Gastroesophageal sphincter (tissue), 3 donors: ENCODE measurements around the gene IGF2R.

Experiments
- POLR2AphosphoS5 ChIP-seq: sonication (generic); formaldehyde crosslinking; IDR thresholded peaks from one replicate; pipeline ENCODE4 v1.6.1; 2017; ENCODE audit warnings: antibody characterized with exemption
- TF ChIP-seq, protein P1 (sequence below), 4 experiments: fragments of 200-600 bp in 2 of 4; fragments of 450-650 bp in 2 of 4; sonication (generic) in 1 of 4; IDR thresholded peaks; one replicate each; pipeline ENCODE4 v1.5.1; 2017 to 2019; ENCODE audit warnings: antibody characterized with exemption in 4 of 4, mild to moderate bottlenecking in 2 of 4, moderate library complexity in 2 of 4

DNA sequence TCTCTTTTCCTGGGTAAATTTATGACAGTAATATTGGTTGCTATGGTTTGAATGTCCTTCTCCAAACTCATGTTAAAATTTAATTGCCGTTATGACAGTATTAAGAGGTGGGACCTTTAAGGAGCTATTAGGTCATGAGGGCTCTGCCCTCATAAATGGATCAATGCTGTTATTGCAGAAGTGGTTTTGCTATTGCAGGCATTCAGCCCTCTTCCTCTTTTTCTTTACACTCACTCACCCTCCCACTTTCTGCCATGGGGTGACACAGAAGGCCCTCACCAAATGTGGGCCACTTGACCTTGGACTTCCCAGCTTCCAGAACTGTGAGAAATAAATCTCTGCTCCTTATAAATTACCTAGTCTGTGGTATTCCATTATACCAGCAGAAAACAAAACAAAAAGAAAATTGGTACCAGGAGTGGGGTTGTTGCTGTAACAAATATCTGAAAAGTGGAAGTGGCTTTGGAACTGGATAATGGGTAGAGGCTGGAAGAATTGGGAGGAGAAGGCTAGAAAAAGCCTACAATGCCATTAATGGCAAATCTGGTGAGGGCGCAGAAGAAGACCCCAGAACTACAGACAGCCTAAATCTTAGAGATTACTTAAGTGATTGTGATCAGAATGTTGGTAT, 24.8 kb upstream of the IGF2R start:
- TF ChIP-seq, protein P1, sequence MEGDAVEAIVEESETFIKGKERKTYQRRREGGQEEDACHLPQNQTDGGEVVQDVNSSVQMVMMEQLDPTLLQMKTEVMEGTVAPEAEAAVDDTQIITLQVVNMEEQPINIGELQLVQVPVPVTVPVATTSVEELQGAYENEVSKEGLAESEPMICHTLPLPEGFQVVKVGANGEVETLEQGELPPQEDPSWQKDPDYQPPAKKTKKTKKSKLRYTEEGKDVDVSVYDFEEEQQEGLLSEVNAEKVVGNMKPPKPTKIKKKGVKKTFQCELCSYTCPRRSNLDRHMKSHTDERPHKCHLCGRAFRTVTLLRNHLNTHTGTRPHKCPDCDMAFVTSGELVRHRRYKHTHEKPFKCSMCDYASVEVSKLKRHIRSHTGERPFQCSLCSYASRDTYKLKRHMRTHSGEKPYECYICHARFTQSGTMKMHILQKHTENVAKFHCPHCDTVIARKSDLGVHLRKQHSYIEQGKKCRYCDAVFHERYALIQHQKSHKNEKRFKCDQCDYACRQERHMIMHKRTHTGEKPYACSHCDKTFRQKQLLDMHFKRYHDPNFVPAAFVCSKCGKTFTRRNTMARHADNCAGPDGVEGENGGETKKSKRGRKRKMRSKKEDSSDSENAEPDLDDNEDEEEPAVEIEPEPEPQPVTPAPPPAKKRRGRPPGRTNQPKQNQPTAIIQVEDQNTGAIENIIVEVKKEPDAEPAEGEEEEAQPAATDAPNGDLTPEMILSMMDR (IDR thresholded peaks at IDR 0.05), result no peak
- TF ChIP-seq POLR2AphosphoS5, result no peak
